ENCODE data around the gene GUCY2C. TPM values are rescaled to one million over a fixed set of nuclear protein-coding genes. Genes with fewer than 3 reads are reported as not detected.

Gene GUCY2C
- total RNA-seq, 2 experiments from 2014 or later, result not detected

DNA sequence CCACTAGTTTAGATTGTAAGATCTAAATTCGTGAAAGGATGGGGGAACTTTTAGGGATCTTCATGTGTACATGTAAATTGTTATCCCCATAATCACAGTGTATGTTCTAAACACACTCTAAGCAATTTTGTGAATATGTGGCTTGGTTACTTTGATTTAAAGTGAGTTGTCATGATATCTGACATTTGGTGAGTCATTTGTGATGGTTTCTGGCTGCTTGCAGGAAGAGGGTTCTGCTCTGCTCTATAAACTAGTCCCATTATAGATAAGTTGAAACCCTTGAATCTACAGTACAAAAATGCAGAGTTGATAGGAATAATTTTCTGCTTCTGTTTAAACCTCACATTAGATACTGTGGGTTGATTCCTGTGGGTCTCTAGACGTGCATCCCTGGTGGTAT is 14.8 kb downstream of the GUCY2C start:
- Histone ChIP-seq H3K4me1 (ENCODE audit: insufficient read depth, low read length) (no peaks in the 10 kb centered on the region), H3K4me3 (ENCODE audit: low read length) (no peak overlapping the region), H3K27me3 (ENCODE audit: control insufficient read depth in 1 of 2, insufficient read depth in 2 of 2, low read length in 2 of 2) (peaks cover 0 to 2% of the 10 kb centered on the region in 2 experiments), H3K36me3 (ENCODE audit: insufficient read depth, low read length) (no peaks in the 10 kb centered on the region), H3K27ac (ENCODE audit: low read depth in 1 of 2, low read length in 2 of 2) (no peak overlapping the region), H3K9me3 (ENCODE audit: control insufficient read depth in 1 of 2, insufficient read depth in 1 of 2, low read length in 2 of 2) (no peaks in the 10 kb centered on the region)
- no peaks in the 10 kb centered on the region for H3K27me3 Mint-ChIP-seq
- no peak for ATAC-seq (ENCODE audit: poor library complexity)
- no peaks in the 10 kb centered on the region for H3K9me3 Mint-ChIP-seq
- H3K27ac Mint-ChIP-seq, result no peak overlapping the region
- DNase-seq, result no peak
- ChIA-PET CTCF (no interaction called here), POLR2A (no interaction called here)
- TF ChIP-seq, protein P1, sequence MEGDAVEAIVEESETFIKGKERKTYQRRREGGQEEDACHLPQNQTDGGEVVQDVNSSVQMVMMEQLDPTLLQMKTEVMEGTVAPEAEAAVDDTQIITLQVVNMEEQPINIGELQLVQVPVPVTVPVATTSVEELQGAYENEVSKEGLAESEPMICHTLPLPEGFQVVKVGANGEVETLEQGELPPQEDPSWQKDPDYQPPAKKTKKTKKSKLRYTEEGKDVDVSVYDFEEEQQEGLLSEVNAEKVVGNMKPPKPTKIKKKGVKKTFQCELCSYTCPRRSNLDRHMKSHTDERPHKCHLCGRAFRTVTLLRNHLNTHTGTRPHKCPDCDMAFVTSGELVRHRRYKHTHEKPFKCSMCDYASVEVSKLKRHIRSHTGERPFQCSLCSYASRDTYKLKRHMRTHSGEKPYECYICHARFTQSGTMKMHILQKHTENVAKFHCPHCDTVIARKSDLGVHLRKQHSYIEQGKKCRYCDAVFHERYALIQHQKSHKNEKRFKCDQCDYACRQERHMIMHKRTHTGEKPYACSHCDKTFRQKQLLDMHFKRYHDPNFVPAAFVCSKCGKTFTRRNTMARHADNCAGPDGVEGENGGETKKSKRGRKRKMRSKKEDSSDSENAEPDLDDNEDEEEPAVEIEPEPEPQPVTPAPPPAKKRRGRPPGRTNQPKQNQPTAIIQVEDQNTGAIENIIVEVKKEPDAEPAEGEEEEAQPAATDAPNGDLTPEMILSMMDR (IDR thresholded peaks at IDR 0.05), result no peak
- H3K4me1 Mint-ChIP-seq (ENCODE audit: low read depth), result no peaks in the 10 kb centered on the region
- no peak overlapping the region for H3K4me3 Mint-ChIP-seq
- intact Hi-C loops (cut with DNase I, micrococcal nuclease), result no loop called here
- H3K36me3 Mint-ChIP-seq (ENCODE audit: low read depth), result no peaks in the 10 kb centered on the region

DNA sequence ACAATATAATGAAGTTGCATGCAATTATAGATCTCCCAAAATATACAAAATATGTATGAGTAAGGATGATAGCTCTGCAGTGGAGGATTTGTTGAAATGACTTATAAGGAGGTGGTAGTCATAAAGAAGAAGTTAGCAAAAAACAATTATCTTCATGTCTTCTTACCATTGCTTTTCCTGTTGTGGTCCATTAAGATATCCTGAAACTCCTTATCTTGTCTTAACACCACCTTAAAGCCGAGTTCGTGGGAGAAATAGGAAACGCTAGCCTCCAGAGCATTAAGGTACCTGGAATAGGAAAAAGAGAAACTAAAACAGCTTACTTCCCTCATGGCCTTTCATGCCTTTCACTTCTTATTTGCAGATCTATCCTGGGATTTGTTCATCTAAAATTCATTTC is 15.2 kb downstream of the GUCY2C start:
- TF ChIP-seq, protein P1 (IDR thresholded peaks at IDR 0.05), result no peak
- Histone ChIP-seq H3K4me1 (ENCODE audit: insufficient read depth, low read length) (no peaks in the 10 kb centered on the region), H3K9me3 (ENCODE audit: control insufficient read depth in 1 of 2, insufficient read depth in 1 of 2, low read length in 2 of 2) (no peaks in the 10 kb centered on the region), H3K27ac (ENCODE audit: low read depth in 1 of 2, low read length in 2 of 2) (no peak overlapping the region), H3K27me3 (ENCODE audit: control insufficient read depth in 1 of 2, insufficient read depth in 2 of 2, low read length in 2 of 2) (peaks cover 0 to 2% of the 10 kb centered on the region in 2 experiments), H3K4me3 (ENCODE audit: low read length) (no peak overlapping the region), H3K36me3 (ENCODE audit: insufficient read depth, low read length) (no peaks in the 10 kb centered on the region)
- no peaks in the 10 kb centered on the region for H3K9me3 Mint-ChIP-seq
- POLR2A ChIA-PET, result no interaction called here
- intact Hi-C loops (cut with DNase I, micrococcal nuclease), result no loop called here
- H3K36me3 Mint-ChIP-seq (ENCODE audit: low read depth), result no peaks in the 10 kb centered on the region
- ATAC-seq (ENCODE audit: poor library complexity), result no peak
- H3K27ac Mint-ChIP-seq, result no peak overlapping the region
- no peaks in the 10 kb centered on the region for H3K27me3 Mint-ChIP-seq
- no peak overlapping the region for H3K4me3 Mint-ChIP-seq
- no peak for DNase-seq
- CTCF ChIA-PET, result interaction anchor here (1.2 kb wide), 1 partner anchor 52 kb away, joined by 3 read pairs; no protein-coding TSS in a partner anchor
- no peaks in the 10 kb centered on the region for H3K4me1 Mint-ChIP-seq (ENCODE audit: low read depth)

DNA sequence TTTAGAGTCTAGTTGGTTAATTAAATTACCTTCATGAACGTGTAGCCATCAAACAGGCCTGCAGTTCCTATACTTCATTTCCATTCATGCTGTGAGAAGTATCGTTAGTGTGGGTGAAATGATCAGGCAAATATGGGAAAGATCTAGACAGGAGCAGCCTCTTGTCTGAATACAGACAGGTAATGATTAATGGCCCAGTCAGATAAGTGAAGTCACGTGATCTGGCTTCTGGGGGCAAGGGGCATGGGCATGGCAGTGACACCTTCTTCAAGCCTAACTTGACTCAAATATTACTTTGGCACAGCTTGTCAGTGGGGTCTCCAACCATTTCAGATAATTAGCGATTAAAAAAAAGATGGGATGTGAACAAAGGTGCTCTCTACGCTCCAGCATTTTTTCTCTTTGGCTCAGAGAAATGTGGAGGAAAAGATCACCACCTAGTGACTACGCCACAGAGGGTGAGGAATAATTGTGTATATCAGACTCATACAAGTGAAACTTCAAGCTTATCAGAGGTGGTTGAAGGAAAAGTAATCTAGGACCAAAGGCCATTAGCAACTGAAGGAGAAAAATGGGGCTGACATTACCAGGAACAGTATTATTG is 17.8 kb downstream of the GUCY2C start:
- ATAC-seq (ENCODE audit: poor library complexity) (no peak), DNase-seq (no peak)
- H3K36me3 Mint-ChIP-seq (ENCODE audit: low read depth), result no peaks in the 10 kb centered on the region
- Histone ChIP-seq H3K4me1 (ENCODE audit: insufficient read depth, low read length) (no peaks in the 10 kb centered on the region), H3K27me3 (ENCODE audit: control insufficient read depth in 1 of 2, insufficient read depth in 2 of 2, low read length in 2 of 2) (peaks cover 0 to 11% of the 10 kb centered on the region in 2 experiments), H3K27ac (ENCODE audit: low read depth in 1 of 2, low read length in 2 of 2) (no peak overlapping the region), H3K4me3 (ENCODE audit: low read length) (no peak overlapping the region), H3K36me3 (ENCODE audit: insufficient read depth, low read length) (no peaks in the 10 kb centered on the region), H3K9me3 (ENCODE audit: control insufficient read depth in 1 of 2, insufficient read depth in 1 of 2, low read length in 2 of 2) (no peaks in the 10 kb centered on the region)
- POLR2A ChIA-PET, result no interaction called here
- peaks cover 16% of the 10 kb centered on the region for H3K27me3 Mint-ChIP-seq
- no peaks in the 10 kb centered on the region for H3K4me1 Mint-ChIP-seq (ENCODE audit: low read depth)
- no peak overlapping the region for H3K4me3 Mint-ChIP-seq
- H3K9me3 Mint-ChIP-seq, result no peaks in the 10 kb centered on the region
- no peak overlapping the region for H3K27ac Mint-ChIP-seq
- TF ChIP-seq, protein P1 (IDR thresholded peaks at IDR 0.05), result no peak
- intact Hi-C loops (cut with DNase I, micrococcal nuclease), result no loop called here
- CTCF ChIA-PET, result no interaction called here

All from CD4-positive, alpha-beta T cell (primary cell).